CD4-positive, alpha-beta T cell treated with Interferon gamma for 1 hour (primary cell): ENCODE data around the gene CNTNAP3B.
"Not testable (repeated sequence)": the region's sequence is repeated elsewhere in the genome, so short reads cannot be mapped to it uniquely, and the experiment has no call there.

Experiments
- DNase-seq: peaks from one replicate; pipeline ENCODE4 v3.0.0-alpha.2; 2020

Gene CNTNAP3B

GRCh38 chr9:41974906-41975305 lies 154.3 kb downstream of the CNTNAP3B start:
- not testable (repeated sequence) for DNase-seq

- DNase-seq, result not testable (repeated sequence)
These were observed 176.2 kb downstream of the CNTNAP3B start for GRCh38 chr9:41953007-41953406.

GRCh38 chr9:41941738-41942137 lies 187.5 kb downstream of the CNTNAP3B start:
- DNase-seq, result not testable (repeated sequence)

- DNase-seq, result not testable (repeated sequence)
These were observed 191.1 kb downstream of the CNTNAP3B start for GRCh38 chr9:41938143-41938542.

GRCh38 chr9:41935727-41936126 lies 193.5 kb downstream of the CNTNAP3B start:
- not testable (repeated sequence) for DNase-seq

GRCh38 chr9:41929172-41929571 lies 200.1 kb downstream of the CNTNAP3B start:
- not testable (repeated sequence) for DNase-seq

- DNase-seq, result not testable (repeated sequence)
These were observed 211.9 kb downstream of the CNTNAP3B start for GRCh38 chr9:41917374-41917773.

GRCh38 chr9:41905488-41905887 lies 223.7 kb downstream of the CNTNAP3B start:
- DNase-seq, result not testable (repeated sequence)

- not testable (repeated sequence) for DNase-seq
These were observed 226.5 kb downstream of the CNTNAP3B start for GRCh38 chr9:41902762-41903161.

GRCh38 chr9:41898720-41899343 lies 230.4 kb downstream of the CNTNAP3B start:
- not testable (repeated sequence) for DNase-seq

GRCh38 chr9:41874557-41874956 lies 254.7 kb downstream of the CNTNAP3B start:
- not testable (repeated sequence) for DNase-seq

- DNase-seq, result not testable (repeated sequence)
These were observed 273.8 kb downstream of the CNTNAP3B start for GRCh38 chr9:41855422-41855821.

GRCh38 chr9:41851848-41852740 lies 277.1 kb downstream of the CNTNAP3B start:
- DNase-seq, result not testable (repeated sequence)

GRCh38 chr9:41847829-41848228 lies 281.4 kb downstream of the CNTNAP3B start:
- not testable (repeated sequence) for DNase-seq
